WERI-Rb-1 (cell line): Measurements from ENCODE around the gene ABCG8.

Experiments used
- DNase-seq: peaks from one replicate; pipeline ENCODE4 v3.0.0-alpha.2; 2020
- H3K27ac ChIP-seq: fragments of 250-450 bp; sonication (Bioruptor Pico); 2 replicates; pipeline ENCODE4 v1.5.1; 2020; ENCODE audit warnings: mild to moderate bottlenecking, moderate library complexity
- H3K27me3 ChIP-seq: fragments of 250-450 bp; sonication (Bioruptor Pico); 2 replicates; pipeline ENCODE4 v1.5.1; 2021; ENCODE audit warnings: mild to moderate bottlenecking, low read depth, moderate library complexity; ENCODE audit not compliant: insufficient read depth, severe bottlenecking
- H3K36me3 ChIP-seq: fragments of 250-450 bp; sonication (Bioruptor Pico); 2 replicates; pipeline ENCODE4 v1.5.1; 2020; ENCODE audit warnings: mild to moderate bottlenecking, moderate library complexity
- H3K4me3 ChIP-seq: 2 replicates; pipeline ENCODE4 v1.5.1; 2011; ENCODE audit warnings: low read depth, mild to moderate bottlenecking, control low read depth, low read length
- H3K9me3 ChIP-seq: fragments of 250-450 bp; sonication (Bioruptor Pico); 2 replicates; pipeline ENCODE4 v1.5.1; 2021; ENCODE audit warnings: mild to moderate bottlenecking, moderate library complexity; ENCODE audit not compliant: severe bottlenecking
- CTCF ChIP-seq: IDR thresholded peaks from 2 replicates; pipeline ENCODE4 v1.5.1; 2011; ENCODE audit warnings: low read depth, mild to moderate bottlenecking, control low read depth, inconsistent platforms, low read length

ABCG8 gene

GRCh38 chr2:43845181-43845580 is 6.4 kb downstream of the ABCG8 start:
- Histone ChIP-seq H3K27ac (no peak overlapping the region), H3K9me3 (no peaks in the 10 kb centered on the region), H3K36me3 (no peaks in the 10 kb centered on the region), H3K27me3 (no peaks in the 10 kb centered on the region), H3K4me3 (no peak overlapping the region)
- DNase-seq = no peak
- TF ChIP-seq CTCF = no peak

- H3K9me3 ChIP-seq = no peaks in the 10 kb centered on the region
- no peaks in the 10 kb centered on the region for H3K27me3 ChIP-seq
- DNase-seq = no peak
- no peak overlapping the region for H3K4me3 ChIP-seq
- H3K36me3 ChIP-seq = no peaks in the 10 kb centered on the region
- no peak for TF ChIP-seq CTCF
- no peak overlapping the region for H3K27ac ChIP-seq
These were observed 7.5 kb downstream of the ABCG8 start for GRCh38 chr2:43846140-43846793.

- no peak for DNase-seq
- Histone ChIP-seq H3K27me3 (no peaks in the 10 kb centered on the region), H3K36me3 (no peaks in the 10 kb centered on the region), H3K27ac (no peak overlapping the region), H3K4me3 (no peak overlapping the region), H3K9me3 (no peaks in the 10 kb centered on the region)
- no peak for TF ChIP-seq CTCF
These were observed 9.4 kb downstream of the ABCG8 start for GRCh38 chr2:43848214-43848613.

GRCh38 chr2:43851011-43851980 is 12.5 kb downstream of the ABCG8 start:
- H3K36me3 ChIP-seq = no peaks in the 10 kb centered on the region
- no peak overlapping the region for H3K4me3 ChIP-seq
- peaks cover 3% of the 10 kb centered on the region for H3K27me3 ChIP-seq
- no peaks in the 10 kb centered on the region for H3K9me3 ChIP-seq
- no peak for TF ChIP-seq CTCF
- DNase-seq = no peak
- H3K27ac ChIP-seq = no peak overlapping the region

GRCh38 chr2:43852196-43852730 is 13.5 kb downstream of the ABCG8 start:
- no peaks in the 10 kb centered on the region for H3K9me3 ChIP-seq
- no peaks in the 10 kb centered on the region for H3K36me3 ChIP-seq
- peaks cover 6% of the 10 kb centered on the region for H3K27me3 ChIP-seq
- no peak overlapping the region for H3K27ac ChIP-seq
- DNase-seq = no peak
- TF ChIP-seq CTCF = no peak
- H3K4me3 ChIP-seq = no peak overlapping the region
